ENCODE measurements around the gene CCDC102B. TPM values are rescaled to one million over a fixed set of nuclear protein-coding genes. Genes with fewer than 3 reads are reported as not detected.
"Not testable (repeated sequence)": the region's sequence is repeated elsewhere in the genome, so short reads cannot be mapped to it uniquely, and the experiment has no call there.

Gene CCDC102B
- total RNA-seq, 1 experiment from 2014 or later: 2.4 TPM

GRCh38 chr18:68873003-68873402 is 75.1 kb downstream of the CCDC102B start:
- no peaks in the 10 kb centered on the region for H3K4me1 ChIP-seq (ENCODE audit: insufficient read depth, low read length)
- H3K9ac ChIP-seq (ENCODE audit: low read length): no peak overlapping the region
- POLR2A ChIA-PET (ENCODE audit: unreplicated experiment): no interaction called here
- no peaks in the 10 kb centered on the region for H4K20me1 ChIP-seq (ENCODE audit: low read length)
- H3K27me3 ChIP-seq (ENCODE audit: low read length): no peaks in the 10 kb centered on the region; the same call in 1 of the 2 replicates
- no peaks in the 10 kb centered on the region for H3K9me2 ChIP-seq (replicated peaks; ENCODE audit: low read length)
- H3K79me2 ChIP-seq (ENCODE audit: low read length): no peaks in the 10 kb centered on the region
- H3K36me3 ChIP-seq (ENCODE audit: low read depth, low read length): no peaks in the 10 kb centered on the region
- H2AFZ ChIP-seq (ENCODE audit: low read length): no peak overlapping the region
- TF ChIP-seq EZH2phosphoT487 (IDR thresholded peaks at IDR 0.05; ENCODE audit: borderline replicate concordance, low read length) (no peak), CTCF (conservative IDR thresholded peaks at IDR 0.05; ENCODE audit: low read depth, low read length) (no peak), EZH2 (IDR thresholded peaks at IDR 0.05; ENCODE audit: low read length, unreplicated experiment) (no peak)
- no peaks in the 10 kb centered on the region for H3K9me3 ChIP-seq (ENCODE audit: low read length)
- CTCF ChIA-PET: no interaction called here
- ATAC-seq (no peak), DNase-seq (no peak)
- H3K4me3 ChIP-seq (ENCODE audit: low read length): no peak overlapping the region
- no TSS peak for BruUV-seq (replicated peaks)
- H3F3A ChIP-seq (ENCODE audit: low read length, unreplicated experiment): no peaks in the 10 kb centered on the region
- intact Hi-C loops (cut with micrococcal nuclease): no loop called here
- no peak overlapping the region for H3K4me2 ChIP-seq (ENCODE audit: low read length)
- H3K27ac ChIP-seq (ENCODE audit: low read length): no peak overlapping the region

- DNase-seq (no peak), ATAC-seq (no peak)
- H3F3A ChIP-seq (ENCODE audit: low read length, unreplicated experiment): no peaks in the 10 kb centered on the region
- no peak for TF ChIP-seq EZH2phosphoT487 (IDR thresholded peaks at IDR 0.05; ENCODE audit: borderline replicate concordance, low read length)
- no peak for TF ChIP-seq EZH2 (IDR thresholded peaks at IDR 0.05; ENCODE audit: low read length, unreplicated experiment)
- no peak for TF ChIP-seq CTCF (conservative IDR thresholded peaks at IDR 0.05; ENCODE audit: low read depth, low read length)
- H3K79me2 ChIP-seq (ENCODE audit: low read length): no peaks in the 10 kb centered on the region
- no peak overlapping the region for H3K9ac ChIP-seq (ENCODE audit: low read length)
- no peaks in the 10 kb centered on the region for H3K4me1 ChIP-seq (ENCODE audit: insufficient read depth, low read length)
- H3K27me3 ChIP-seq (ENCODE audit: low read length): no peaks in the 10 kb centered on the region; the same call in 1 of the 2 replicates
- BruUV-seq (replicated peaks): no TSS peak
- no peak overlapping the region for H3K4me2 ChIP-seq (ENCODE audit: low read length)
- ChIA-PET CTCF (no interaction called here), POLR2A (ENCODE audit: unreplicated experiment) (no interaction called here)
- no peak overlapping the region for H3K4me3 ChIP-seq (ENCODE audit: low read length)
- no peak overlapping the region for H2AFZ ChIP-seq (ENCODE audit: low read length)
- no peaks in the 10 kb centered on the region for H3K36me3 ChIP-seq (ENCODE audit: low read depth, low read length)
- H4K20me1 ChIP-seq (ENCODE audit: low read length): no peaks in the 10 kb centered on the region
- intact Hi-C loops (cut with micrococcal nuclease): no loop called here
- no peaks in the 10 kb centered on the region for H3K9me3 ChIP-seq (ENCODE audit: low read length)
- H3K27ac ChIP-seq (ENCODE audit: low read length): no peak overlapping the region
- H3K9me2 ChIP-seq (replicated peaks; ENCODE audit: low read length): no peaks in the 10 kb centered on the region
Measured at GRCh38 chr18:68874361-68874760, 76.5 kb downstream of the CCDC102B start.

GRCh38 chr18:68879947-68880346 is 82.1 kb downstream of the CCDC102B start:
- H4K20me1 ChIP-seq (ENCODE audit: low read length); H3K36me3 ChIP-seq (ENCODE audit: low read depth, low read length); H3K27ac ChIP-seq (ENCODE audit: low read length); intact Hi-C loops (cut with micrococcal nuclease); H3K9me2 ChIP-seq (replicated peaks; ENCODE audit: low read length); H2AFZ ChIP-seq (ENCODE audit: low read length); H3K4me3 ChIP-seq (ENCODE audit: low read length); H3K79me2 ChIP-seq (ENCODE audit: low read length); POLR2A ChIA-PET (ENCODE audit: unreplicated experiment); H3K4me1 ChIP-seq (ENCODE audit: insufficient read depth, low read length); BruUV-seq (replicated peaks); H3K9ac ChIP-seq (ENCODE audit: low read length); DNase-seq; CTCF ChIA-PET; ATAC-seq; H3K9me3 ChIP-seq (ENCODE audit: low read length); H3K4me2 ChIP-seq (ENCODE audit: low read length); H3K27me3 ChIP-seq (ENCODE audit: low read length); H3F3A ChIP-seq (ENCODE audit: low read length, unreplicated experiment): not testable (repeated sequence)
